Osteoblast (primary cell): ENCODE results near the gene CTDSP1. TPM values are rescaled to one million over a fixed set of nuclear protein-coding genes. Genes with fewer than 3 reads are reported as not detected.

Experiments
- DNase-seq: peaks from one replicate; pipeline ENCODE4 v3.0.0; 2011; ENCODE audit warnings: low spot score, mixed read lengths; ENCODE audit not compliant: insufficient read length; ENCODE audit errors: missing footprints
- H2AFZ ChIP-seq: 2 replicates; pipeline ENCODE4 v1.6.0; 2011; ENCODE audit warnings: mild to moderate bottlenecking, low read length
- H3K27ac ChIP-seq: 2 replicates; pipeline ENCODE4 v1.5.1; 2011; ENCODE audit warnings: mild to moderate bottlenecking, low read depth, low read length, moderate library complexity
- H3K27me3 ChIP-seq: 2 replicates; pipeline ENCODE4 v1.6.0; 2012; ENCODE audit warnings: mild to moderate bottlenecking, control low read depth, inconsistent platforms, low read length, moderate library complexity; ENCODE audit not compliant: insufficient read depth
- H3K36me3 ChIP-seq: 2 replicates; pipeline ENCODE4 v1.5.1; 2011; ENCODE audit warnings: mild to moderate bottlenecking, low read length, control low read depth, moderate library complexity; ENCODE audit not compliant: insufficient read depth
- H3K4me1 ChIP-seq: 2 replicates; pipeline ENCODE4 v1.5.1; 2011; ENCODE audit warnings: mild to moderate bottlenecking, low read length, control low read depth, moderate library complexity; ENCODE audit not compliant: insufficient read depth
- H3K4me2 ChIP-seq: 2 replicates; pipeline ENCODE4 v1.6.0; 2011; ENCODE audit warnings: mild to moderate bottlenecking, low read length; ENCODE audit not compliant: insufficient read depth
- H3K4me3 ChIP-seq: fragments of 200-600 bp; sonication (generic); 3 replicates; pipeline ENCODE4 v1.5.1; 2012; ENCODE audit warnings: mild to moderate bottlenecking, low read length, inconsistent platforms; ENCODE audit not compliant: insufficient read depth
- H3K79me2 ChIP-seq: 2 replicates; pipeline ENCODE4 v1.6.0; 2012; ENCODE audit warnings: mild to moderate bottlenecking, low read length, control low read depth, inconsistent platforms; ENCODE audit not compliant: insufficient read depth
- H3K9me3 ChIP-seq: 2 replicates; pipeline ENCODE4 v1.5.1; 2011; ENCODE audit warnings: low read depth, low read length, control low read depth
- H4K20me1 ChIP-seq: 2 replicates; pipeline ENCODE4 v1.6.0; 2012; ENCODE audit warnings: mild to moderate bottlenecking, low read length, control low read depth; ENCODE audit not compliant: insufficient read depth
- total RNA-seq: library from RNA; depleted of rRNA; stranded (reverse); fragments of >200 nt; gene quantifications from 2 replicates; pipeline ENCODE4 v1.2.3, GENCODE V29; 2012
- TF ChIP-seq, protein P1 (sequence below): IDR thresholded peaks from 2 replicates; pipeline ENCODE4 v1.5.1; 2011; ENCODE audit warnings: mild to moderate bottlenecking, low read depth, low read length, moderate library complexity; ENCODE audit errors: extremely low read depth

CTDSP1 gene
- total RNA-seq, 1 donor: 71.7 TPM

DNA sequence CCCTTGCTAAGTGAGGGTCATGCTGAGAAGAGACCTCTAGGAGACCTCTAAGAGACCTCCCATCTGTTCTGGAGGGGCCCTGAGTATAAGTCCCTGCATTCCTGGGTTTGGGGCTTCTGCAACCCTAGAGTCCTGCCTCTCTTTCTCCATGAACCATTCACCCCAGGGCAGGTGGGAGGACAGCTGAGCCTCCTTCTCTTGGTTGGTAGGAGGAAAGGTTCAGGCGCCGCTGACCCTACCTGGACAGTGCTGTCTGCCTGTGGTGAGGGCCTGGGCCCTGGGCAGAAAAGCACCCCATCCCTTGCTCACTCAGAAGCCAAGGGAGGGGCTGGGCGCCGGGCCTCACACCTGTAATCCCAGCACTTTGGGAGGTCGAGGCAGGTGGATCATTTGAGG is 18.7 kb downstream of the CTDSP1 start:
- no peaks in the 10 kb centered on the region for H3K9me3 ChIP-seq
- H3K4me1 ChIP-seq: no peaks in the 10 kb centered on the region
- no peaks in the 10 kb centered on the region for H3K79me2 ChIP-seq
- DNase-seq: peak; percentile 9
- H3K36me3 ChIP-seq: no peaks in the 10 kb centered on the region
- H2AFZ ChIP-seq: no peak overlapping the region
- no peak overlapping the region for H3K27ac ChIP-seq
- no peaks in the 10 kb centered on the region for H3K27me3 ChIP-seq
- TF ChIP-seq, protein P1, sequence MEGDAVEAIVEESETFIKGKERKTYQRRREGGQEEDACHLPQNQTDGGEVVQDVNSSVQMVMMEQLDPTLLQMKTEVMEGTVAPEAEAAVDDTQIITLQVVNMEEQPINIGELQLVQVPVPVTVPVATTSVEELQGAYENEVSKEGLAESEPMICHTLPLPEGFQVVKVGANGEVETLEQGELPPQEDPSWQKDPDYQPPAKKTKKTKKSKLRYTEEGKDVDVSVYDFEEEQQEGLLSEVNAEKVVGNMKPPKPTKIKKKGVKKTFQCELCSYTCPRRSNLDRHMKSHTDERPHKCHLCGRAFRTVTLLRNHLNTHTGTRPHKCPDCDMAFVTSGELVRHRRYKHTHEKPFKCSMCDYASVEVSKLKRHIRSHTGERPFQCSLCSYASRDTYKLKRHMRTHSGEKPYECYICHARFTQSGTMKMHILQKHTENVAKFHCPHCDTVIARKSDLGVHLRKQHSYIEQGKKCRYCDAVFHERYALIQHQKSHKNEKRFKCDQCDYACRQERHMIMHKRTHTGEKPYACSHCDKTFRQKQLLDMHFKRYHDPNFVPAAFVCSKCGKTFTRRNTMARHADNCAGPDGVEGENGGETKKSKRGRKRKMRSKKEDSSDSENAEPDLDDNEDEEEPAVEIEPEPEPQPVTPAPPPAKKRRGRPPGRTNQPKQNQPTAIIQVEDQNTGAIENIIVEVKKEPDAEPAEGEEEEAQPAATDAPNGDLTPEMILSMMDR: no peak
- no peak overlapping the region for H3K4me3 ChIP-seq
- no peaks in the 10 kb centered on the region for H4K20me1 ChIP-seq
- H3K4me2 ChIP-seq: no peak overlapping the region

DNA sequence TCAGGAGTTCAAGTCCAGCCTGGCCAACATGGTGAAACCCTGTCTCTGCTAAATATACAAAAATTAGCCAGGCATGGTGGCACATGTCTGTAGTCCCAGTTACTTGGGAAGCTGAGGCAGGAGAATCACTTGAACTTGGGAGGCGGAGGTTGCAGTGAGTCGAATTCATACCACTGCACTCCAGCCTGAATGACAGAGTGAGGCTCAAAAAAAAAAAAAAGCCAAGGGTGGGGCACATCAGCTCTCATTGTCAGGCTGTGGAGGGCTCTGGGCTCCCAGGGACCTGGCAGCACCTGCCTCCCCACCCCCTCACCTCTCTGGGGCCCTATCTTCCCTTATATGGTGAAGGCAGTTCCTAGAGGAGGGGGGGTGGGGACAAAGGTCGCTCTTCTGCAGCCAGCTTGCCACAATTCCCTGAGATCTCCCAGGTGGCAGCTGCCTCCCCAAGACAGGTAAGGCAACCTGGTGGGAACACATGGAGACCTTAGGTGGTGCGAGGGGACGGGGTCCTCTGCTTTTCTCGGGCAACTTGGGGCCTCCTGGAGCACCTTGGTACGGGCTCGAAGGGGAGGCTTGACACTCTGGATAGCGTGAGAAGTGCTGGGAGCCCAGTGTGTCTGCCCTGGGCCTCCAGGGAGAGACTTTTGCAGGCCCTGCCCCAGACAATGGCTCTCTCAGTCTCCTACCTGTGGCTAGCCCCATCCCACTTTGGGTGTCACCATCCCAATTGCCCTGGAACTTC is 19.2 kb downstream of the CTDSP1 start, which contains the start of gene VIL1:
VIL1 (plus strand) TSS at position 407 of the 742 bp plus-strand sequence. CDS start 4,656 bp downstream, outside the sequence.
- no peaks in the 10 kb centered on the region for H4K20me1 ChIP-seq
- no peaks in the 10 kb centered on the region for H3K4me1 ChIP-seq
- H3K27ac ChIP-seq: no peak within 1 kb of the TSS
- H3K4me3 ChIP-seq: no peak within 1 kb of the TSS
- peak; percentile 11 for DNase-seq
- no peaks in the 10 kb centered on the region for H3K79me2 ChIP-seq
- H3K4me2 ChIP-seq: no peak within 1 kb of the TSS
- H3K27me3 ChIP-seq: no peaks in the 10 kb centered on the region
- H2AFZ ChIP-seq: no peak within 1 kb of the TSS
- H3K36me3 ChIP-seq: no peaks in the 10 kb centered on the region
- H3K9me3 ChIP-seq: no peaks in the 10 kb centered on the region
- TF ChIP-seq, protein P1: no peak

DNA sequence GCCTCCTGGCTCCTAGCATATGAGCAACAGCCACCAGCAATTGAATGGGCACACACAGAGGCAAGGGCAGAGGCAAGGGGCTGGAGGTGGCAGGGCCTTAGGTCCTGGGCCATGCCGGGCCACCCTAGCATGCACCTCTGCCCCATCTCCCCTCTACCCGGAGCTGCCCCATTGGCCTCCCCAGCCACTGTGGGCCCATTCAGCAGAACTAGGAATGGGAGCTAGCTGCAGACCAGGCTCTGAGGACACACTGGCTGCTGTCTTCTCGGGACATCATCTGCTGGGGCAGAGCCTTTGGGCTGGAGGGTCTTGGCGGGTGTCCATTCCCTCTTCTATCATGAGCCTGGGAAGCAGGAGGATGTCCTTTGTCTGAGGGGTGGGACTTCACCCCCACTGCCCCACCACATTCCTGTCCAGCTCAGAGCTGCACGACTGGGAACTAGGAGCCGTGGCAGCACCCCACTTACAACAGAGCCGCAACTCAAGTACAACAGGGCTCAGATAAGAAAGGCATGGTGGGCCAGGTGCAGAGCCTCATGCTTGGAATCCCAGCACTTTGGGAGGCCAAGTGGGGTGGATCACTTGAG is 20.1 kb downstream of the CTDSP1 start:
- no peaks in the 10 kb centered on the region for H3K27me3 ChIP-seq
- no peaks in the 10 kb centered on the region for H3K36me3 ChIP-seq
- no peaks in the 10 kb centered on the region for H4K20me1 ChIP-seq
- H2AFZ ChIP-seq: no peak overlapping the region
- no peak overlapping the region for H3K4me2 ChIP-seq
- no peaks in the 10 kb centered on the region for H3K79me2 ChIP-seq
- TF ChIP-seq, protein P1: no peak
- no peak overlapping the region for H3K27ac ChIP-seq
- H3K9me3 ChIP-seq: no peaks in the 10 kb centered on the region
- H3K4me1 ChIP-seq: no peaks in the 10 kb centered on the region
- no peak overlapping the region for H3K4me3 ChIP-seq
- peak; percentile 78 for DNase-seq

DNA sequence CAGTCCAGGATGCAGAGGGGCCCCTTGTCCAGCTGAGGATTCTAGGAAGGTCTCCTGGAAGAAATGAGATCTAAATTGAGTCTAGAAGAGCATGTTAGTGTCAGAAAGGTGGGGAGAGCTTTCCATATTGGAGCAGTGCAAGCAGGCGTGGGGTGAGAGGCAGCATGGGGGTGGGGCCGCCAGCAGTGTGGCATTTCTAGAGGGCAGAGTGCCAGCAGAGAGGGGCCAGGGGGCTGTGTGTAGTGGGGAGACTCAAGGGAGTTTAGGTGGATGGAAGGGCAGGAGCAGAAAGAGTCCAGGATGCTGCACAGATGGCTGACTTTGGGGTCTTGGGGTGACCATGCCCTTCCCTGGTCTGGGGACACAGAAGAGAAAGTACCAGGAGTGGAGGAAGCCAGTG is 21.4 kb downstream of the CTDSP1 start:
- Histone ChIP-seq H3K4me1 (no peaks in the 10 kb centered on the region), H4K20me1 (no peaks in the 10 kb centered on the region), H3K27me3 (no peaks in the 10 kb centered on the region), H2AFZ (no peak overlapping the region), H3K4me3 (no peak overlapping the region), H3K9me3 (no peaks in the 10 kb centered on the region), H3K27ac (no peak overlapping the region), H3K79me2 (no peaks in the 10 kb centered on the region), H3K36me3 (no peaks in the 10 kb centered on the region), H3K4me2 (no peak overlapping the region)
- DNase-seq: peak; percentile 45
- TF ChIP-seq, protein P1: no peak
